ENCODE results near the gene CDRT4.

Gene CDRT4

DNA sequence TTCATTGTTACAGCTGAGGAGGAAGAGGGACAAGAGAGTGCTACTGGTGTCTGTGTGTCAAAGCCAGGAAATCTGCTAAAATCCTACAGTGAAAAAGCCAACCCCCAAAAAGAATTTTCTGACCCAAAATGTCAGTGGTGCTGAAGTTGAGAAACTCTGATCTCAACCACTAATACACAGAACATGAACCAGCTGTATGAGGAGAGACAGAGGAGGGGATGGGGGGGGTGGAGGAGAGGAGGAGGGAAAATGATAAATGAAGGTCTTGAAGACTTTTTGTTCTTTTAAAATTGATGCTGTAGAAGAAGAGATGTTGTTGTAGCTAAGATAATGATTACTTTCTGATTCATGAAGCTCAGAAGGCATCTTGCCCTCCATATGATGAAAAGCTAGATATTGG is 27.4 kb upstream of the CDRT4 start:
- H3K27ac ChIP-seq = no peak overlapping the region
- TF ChIP-seq, protein P1, sequence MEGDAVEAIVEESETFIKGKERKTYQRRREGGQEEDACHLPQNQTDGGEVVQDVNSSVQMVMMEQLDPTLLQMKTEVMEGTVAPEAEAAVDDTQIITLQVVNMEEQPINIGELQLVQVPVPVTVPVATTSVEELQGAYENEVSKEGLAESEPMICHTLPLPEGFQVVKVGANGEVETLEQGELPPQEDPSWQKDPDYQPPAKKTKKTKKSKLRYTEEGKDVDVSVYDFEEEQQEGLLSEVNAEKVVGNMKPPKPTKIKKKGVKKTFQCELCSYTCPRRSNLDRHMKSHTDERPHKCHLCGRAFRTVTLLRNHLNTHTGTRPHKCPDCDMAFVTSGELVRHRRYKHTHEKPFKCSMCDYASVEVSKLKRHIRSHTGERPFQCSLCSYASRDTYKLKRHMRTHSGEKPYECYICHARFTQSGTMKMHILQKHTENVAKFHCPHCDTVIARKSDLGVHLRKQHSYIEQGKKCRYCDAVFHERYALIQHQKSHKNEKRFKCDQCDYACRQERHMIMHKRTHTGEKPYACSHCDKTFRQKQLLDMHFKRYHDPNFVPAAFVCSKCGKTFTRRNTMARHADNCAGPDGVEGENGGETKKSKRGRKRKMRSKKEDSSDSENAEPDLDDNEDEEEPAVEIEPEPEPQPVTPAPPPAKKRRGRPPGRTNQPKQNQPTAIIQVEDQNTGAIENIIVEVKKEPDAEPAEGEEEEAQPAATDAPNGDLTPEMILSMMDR (conservative IDR thresholded peaks at IDR 0.05; ENCODE audit: low read depth) = no peak
- ChIA-PET CTCF (interaction anchor here (1.0 kb wide), 1 partner anchor 8 kb away, joined by 4 read pairs; no protein-coding TSS in a partner anchor), POLR2A (ENCODE audit: low non-redundant PET) (no interaction called here)
- DNase-seq (ENCODE audit: low spot score) = no peak

GRCh38 chr17:15493693-15494035 is 26.2 kb upstream of the CDRT4 start:
- TF ChIP-seq, protein P1 (conservative IDR thresholded peaks at IDR 0.05; ENCODE audit: low read depth) = no peak
- DNase-seq (ENCODE audit: low spot score) = no peak
- no peak overlapping the region for H3K27ac ChIP-seq
- POLR2A ChIA-PET (ENCODE audit: low non-redundant PET) = no interaction called here
- CTCF ChIA-PET = no interaction called here

GRCh38 chr17:15492791-15493692 is 25.6 kb upstream of the CDRT4 start:
- ChIA-PET CTCF (no interaction called here), POLR2A (ENCODE audit: low non-redundant PET) (no interaction called here)
- H3K27ac ChIP-seq = no peak overlapping the region
- TF ChIP-seq, protein P1 (conservative IDR thresholded peaks at IDR 0.05; ENCODE audit: low read depth) = no peak
- DNase-seq (ENCODE audit: low spot score) = no peak

GRCh38 chr17:15492186-15492585 is 24.8 kb upstream of the CDRT4 start:
- DNase-seq (ENCODE audit: low spot score) = no peak
- POLR2A ChIA-PET (ENCODE audit: low non-redundant PET) = no interaction called here
- no peak overlapping the region for H3K27ac ChIP-seq
- CTCF ChIA-PET = interaction anchor here (0.5 kb wide), 1 partner anchor 25 kb away, joined by 3 read pairs; no protein-coding TSS in a partner anchor
- TF ChIP-seq, protein P1 (conservative IDR thresholded peaks at IDR 0.05; ENCODE audit: low read depth) = no peak

DNA sequence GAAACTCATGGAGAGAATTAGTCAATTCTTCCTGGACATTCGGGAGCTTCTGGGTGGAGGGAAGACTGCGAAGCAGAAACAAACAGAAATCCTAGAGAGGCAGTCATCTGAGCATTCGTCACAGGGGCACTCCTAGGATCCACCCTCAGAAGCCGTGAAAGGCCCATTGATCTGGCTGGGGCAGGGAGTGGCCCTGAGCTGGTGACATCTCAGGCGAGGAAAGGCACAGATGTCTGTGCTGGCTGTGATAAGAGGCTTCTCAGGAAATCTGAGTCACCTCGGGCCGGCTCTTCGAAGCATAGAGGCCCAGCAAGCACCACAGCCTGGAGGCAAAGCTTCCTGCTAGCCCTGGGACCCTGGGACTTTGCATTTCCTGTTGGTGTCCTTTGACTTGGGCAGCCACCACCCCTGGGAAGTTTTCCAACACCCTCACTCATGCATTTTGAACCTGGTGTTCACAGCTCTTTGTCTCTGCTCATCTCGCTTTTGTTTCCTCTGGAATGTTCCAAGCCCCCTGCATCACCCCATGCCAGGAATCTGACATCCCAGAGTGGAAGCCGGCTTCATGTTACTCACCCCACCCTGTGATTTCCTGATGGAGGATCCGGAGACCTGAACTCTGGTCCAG is 23.3 kb upstream of the CDRT4 start:
- DNase-seq (ENCODE audit: low spot score) = no peak
- TF ChIP-seq, protein P1 (conservative IDR thresholded peaks at IDR 0.05; ENCODE audit: low read depth) = no peak
- ChIA-PET POLR2A (ENCODE audit: low non-redundant PET) (no interaction called here), CTCF (interaction anchor here (1.1 kb wide), 1 partner anchor 12 kb away, joined by 3 read pairs; no protein-coding TSS in a partner anchor)
- H3K27ac ChIP-seq = no peak overlapping the region

- TF ChIP-seq, protein P1 (conservative IDR thresholded peaks at IDR 0.05; ENCODE audit: low read depth) = no peak
- DNase-seq (ENCODE audit: low spot score) = no peak
- POLR2A ChIA-PET (ENCODE audit: low non-redundant PET) = no interaction called here
- CTCF ChIA-PET = no interaction called here
- H3K27ac ChIP-seq = no peak overlapping the region
Observed at GRCh38 chr17:15488557-15488956, 21.1 kb upstream of the CDRT4 start.
